K562 (cell line): ENCODE data around the gene AGFG1. TPM values are rescaled to one million over a fixed set of nuclear protein-coding genes. Genes with fewer than 3 reads are reported as not detected.

Source experiments
- CUX1 ChIP-seq: fragments of 200-800 bp; sonication (Bioruptor generic); IDR thresholded peaks from 2 replicates; pipeline ENCODE4 v1.6.1; 2016; ENCODE audit warnings: missing genetic modification characterization, missing compliant biosample characterization
- MGA ChIP-seq: fragments of 450-650 bp; IDR thresholded peaks from 2 replicates; pipeline ENCODE4 v1.6.1; 2016; ENCODE audit warnings: mild to moderate bottlenecking, moderate library complexity
- NR4A1 ChIP-seq, 2 experiments: fragments of 250-450 bp in 1 of 2; fragments of 450-650 bp in 1 of 2; sonication (Bioruptor Pico) in 1 of 2; IDR thresholded peaks; 2 replicates each; pipeline versions ENCODE4 v1.4.0 to v1.6.1; 2016 to 2020; ENCODE audit warnings: mild to moderate bottlenecking in 2 of 2, missing compliant biosample characterization in 1 of 2, missing genetic modification characterization in 1 of 2, moderate library complexity in 1 of 2
- RBM39 ChIP-seq: fragments of 200-400 bp; formaldehyde crosslinking; optimal IDR thresholded peaks from 2 replicates; pipeline ENCODE3; 2018; ENCODE audit warnings: low read depth, low read length
- SPI1 ChIP-seq: IDR thresholded peaks from 2 replicates; pipeline ENCODE4 v1.6.1; 2011; ENCODE audit warnings: low read depth, low read length, control low read depth, borderline replicate concordance
- ZBTB2 ChIP-seq: fragments of 450-650 bp; IDR thresholded peaks from 2 replicates; pipeline ENCODE4 v1.6.1; 2016; ENCODE audit warnings: antibody characterized with exemption
- ZNF263 ChIP-seq: sonication (generic); formaldehyde crosslinking; IDR thresholded peaks from 2 replicates; pipeline ENCODE4 v1.8.0; 2022; ENCODE audit warnings: mild to moderate bottlenecking, missing genetic modification reagents, borderline replicate concordance
- polyA plus RNA-seq, 8 experiments: library from polyadenylated mRNA; depleted of rRNA in 4 of 8; stranded (reverse) in 5 of 8; unstranded in 3 of 8; fragments of >200 nt; fragmentation: Nextera tagmentation in 2 of 8; fragmentation: Illumina TruSeq in 1 of 8; extraction: Ambion mirVana in 2 of 8; extraction: Trizol in 1 of 8; gene quantifications; 2 replicates each; pipeline versions ENCODE4 v1.2.1 to v1.2.3, GENCODE V29; 2011 to 2014; ENCODE audit warnings: inconsistent platforms in 1 of 8, missing spikeins in 1 of 8
- total RNA-seq, 7 experiments: library from RNA; depleted of rRNA in 6 of 7; stranded (reverse); fragments of >200 nt in 6 of 7; fragmentation: Illumina TruSeq in 2 of 7; extraction: Trizol in 2 of 7; gene quantifications; 2 replicates each; pipeline versions ENCODE4 v1.2.1 to v1.2.3, GENCODE V29; 2011 to 2021; ENCODE audit warnings: low replicate concordance in 1 of 7

AGFG1 gene
- total and polyA plus RNA-seq, 9 of the 15 experiments (the other 6 are each of a cell fraction or from before 2014, with no cell fraction given) = 11.2 to 97.5 (median 36.0) TPM

- TF ChIP-seq CUX1 (CRISPR knock-in tag) (peak; percentile 78; the same call in 1 of the 2 replicates), SPI1 (no peak; the same call in 1 of the 2 replicates), RBM39 (no peak), NR4A1 (CRISPR knock-in tag; IDR thresholded peaks at IDR 0.05) (no peak), NR4A1 (tag; IDR thresholded peaks at IDR 0.05) (peak; percentile 75; the same call in 1 of the 2 replicates), MGA (peak; percentile 39), ZBTB2 (no peak), ZNF263 (no peak; the same call in 1 of the 2 replicates)
Measured at GRCh38 chr2:227450926-227451654, 20.9 kb upstream of the AGFG1 start (continued).
